VCaP (cell line): ENCODE measurements around the gene LIMD2.

Experiments
- H3K27ac ChIP-seq: fragments of 450-650 bp; 2 replicates; pipeline ENCODE4 v1.5.1; 2017
- TF ChIP-seq, protein P1 (sequence below): fragments of 450-650 bp; conservative IDR thresholded peaks from 2 replicates; pipeline ENCODE4 v1.5.1; 2017; ENCODE audit warnings: mild to moderate bottlenecking, moderate library complexity

LIMD2 gene

GRCh38 chr17:63658366-63658765 is 41.6 kb downstream of the LIMD2 start:
- TF ChIP-seq, protein P1, sequence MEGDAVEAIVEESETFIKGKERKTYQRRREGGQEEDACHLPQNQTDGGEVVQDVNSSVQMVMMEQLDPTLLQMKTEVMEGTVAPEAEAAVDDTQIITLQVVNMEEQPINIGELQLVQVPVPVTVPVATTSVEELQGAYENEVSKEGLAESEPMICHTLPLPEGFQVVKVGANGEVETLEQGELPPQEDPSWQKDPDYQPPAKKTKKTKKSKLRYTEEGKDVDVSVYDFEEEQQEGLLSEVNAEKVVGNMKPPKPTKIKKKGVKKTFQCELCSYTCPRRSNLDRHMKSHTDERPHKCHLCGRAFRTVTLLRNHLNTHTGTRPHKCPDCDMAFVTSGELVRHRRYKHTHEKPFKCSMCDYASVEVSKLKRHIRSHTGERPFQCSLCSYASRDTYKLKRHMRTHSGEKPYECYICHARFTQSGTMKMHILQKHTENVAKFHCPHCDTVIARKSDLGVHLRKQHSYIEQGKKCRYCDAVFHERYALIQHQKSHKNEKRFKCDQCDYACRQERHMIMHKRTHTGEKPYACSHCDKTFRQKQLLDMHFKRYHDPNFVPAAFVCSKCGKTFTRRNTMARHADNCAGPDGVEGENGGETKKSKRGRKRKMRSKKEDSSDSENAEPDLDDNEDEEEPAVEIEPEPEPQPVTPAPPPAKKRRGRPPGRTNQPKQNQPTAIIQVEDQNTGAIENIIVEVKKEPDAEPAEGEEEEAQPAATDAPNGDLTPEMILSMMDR: no peak
- H3K27ac ChIP-seq: no peak overlapping the region; the same call in 1 of the 2 replicates

DNA sequence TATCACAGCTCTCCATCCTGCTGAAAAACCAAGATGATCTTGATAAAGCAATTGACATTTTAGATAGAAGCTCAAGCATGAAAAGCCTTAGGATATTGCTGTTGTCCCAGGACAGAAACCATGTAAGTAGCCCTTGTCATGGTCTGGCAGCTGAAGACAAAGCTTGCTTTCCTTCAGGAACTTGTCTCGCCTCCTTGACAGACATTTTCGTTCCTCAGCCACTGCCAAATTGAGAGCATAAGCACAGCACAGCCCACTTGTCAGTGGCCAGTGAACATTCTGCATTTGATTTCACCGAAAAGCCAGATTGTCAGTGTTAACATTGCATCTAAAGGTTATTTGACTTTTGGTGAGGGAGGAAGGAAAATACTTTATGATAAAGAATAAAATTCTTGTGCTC is 42.1 kb downstream of the LIMD2 start:
- TF ChIP-seq, protein P1: no peak
- no peak overlapping the region for H3K27ac ChIP-seq

DNA sequence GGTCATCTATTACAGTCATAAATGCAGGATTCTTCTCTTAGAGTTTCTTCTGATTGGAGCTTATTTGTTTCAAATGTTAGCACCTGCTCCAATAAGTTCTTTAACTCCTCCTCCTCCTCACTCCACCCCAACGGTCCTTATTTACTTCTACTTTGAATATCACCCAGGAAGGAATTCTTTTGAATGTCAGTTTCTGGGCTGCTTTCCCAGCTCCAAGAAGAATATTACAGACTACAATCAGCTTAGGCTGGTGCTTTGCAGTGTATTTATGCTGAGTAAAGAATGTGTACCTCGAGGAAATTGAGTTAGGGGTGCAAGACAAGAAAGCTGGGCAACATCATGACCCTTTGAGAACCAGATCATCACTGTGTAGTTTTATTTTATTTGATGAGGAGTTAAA is 46.9 kb downstream of the LIMD2 start:
- H3K27ac ChIP-seq: no peak overlapping the region
- TF ChIP-seq, protein P1: no peak

DNA sequence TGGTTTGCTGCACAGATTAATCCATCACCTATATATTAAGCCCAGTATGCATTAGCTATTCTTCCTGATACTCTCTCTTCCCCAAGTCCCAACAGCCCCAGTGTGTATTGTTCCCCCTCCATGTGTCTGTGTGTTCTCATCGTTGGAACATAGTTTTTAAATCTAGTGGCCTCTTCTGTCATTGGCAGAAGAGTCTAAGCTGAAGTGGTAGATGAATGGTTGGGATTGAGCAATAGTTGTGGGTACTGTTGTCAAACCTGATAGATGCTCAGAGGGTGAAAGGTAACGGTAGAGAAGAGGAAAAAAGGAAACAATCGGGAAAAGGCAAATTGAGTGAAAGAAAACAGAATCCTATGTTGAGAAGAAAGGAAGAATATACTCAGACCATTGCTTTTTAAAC is 47.8 kb downstream of the LIMD2 start:
- TF ChIP-seq, protein P1: no peak
- no peak overlapping the region for H3K27ac ChIP-seq

GRCh38 chr17:63649813-63650212 is 50.1 kb downstream of the LIMD2 start:
- TF ChIP-seq, protein P1: no peak
- H3K27ac ChIP-seq: no peak overlapping the region

- H3K27ac ChIP-seq: no peak overlapping the region
These were observed 52.0 kb downstream of the LIMD2 start for GRCh38 chr17:63647936-63648335.

GRCh38 chr17:63647065-63647725 is 52.7 kb downstream of the LIMD2 start:
- TF ChIP-seq, protein P1: no peak

More at GRCh38 chr17:63647936-63648335, 52.0 kb downstream of the LIMD2 start:
- TF ChIP-seq, protein P1: no peak

More at GRCh38 chr17:63647065-63647725, 52.7 kb downstream of the LIMD2 start:
- no peak overlapping the region for H3K27ac ChIP-seq
